Measurements from ENCODE around the gene CRAT. TPM values are rescaled to one million over a fixed set of nuclear protein-coding genes. Genes with fewer than 3 reads are reported as not detected.
A peak's percentile ranks its signal among the peaks of the same experiment; 100 is the strongest.

CRAT gene
- total RNA-seq, 1 donor from 2014 or later = 110 TPM

DNA sequence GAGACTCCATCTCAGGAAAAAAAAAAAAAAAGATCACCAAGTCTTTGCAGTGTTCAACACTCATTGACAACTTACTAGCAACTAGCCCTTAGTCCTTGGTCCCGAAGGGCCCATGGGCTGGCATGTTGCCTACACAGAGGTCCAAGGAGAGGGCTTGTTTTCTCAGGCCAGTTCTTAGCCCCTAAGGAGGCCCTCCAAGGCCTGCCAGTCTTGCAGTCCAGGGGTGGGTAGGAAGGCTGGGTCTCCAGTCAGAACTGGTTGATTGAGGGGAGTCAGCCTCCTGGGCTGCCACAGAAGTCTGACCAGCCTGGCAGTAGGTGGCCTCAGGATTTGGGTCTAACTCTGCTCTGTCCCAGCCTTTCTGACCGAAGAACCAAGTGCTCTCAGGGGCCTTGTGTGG lies 34.7 kb upstream of the CRAT start:
- no peaks in the 10 kb centered on the region for H3K9me3 ChIP-seq
- peak overlapping the region; percentile 98 for H3K27ac ChIP-seq
- no peak overlapping the region for H3K4me3 ChIP-seq
- peaks cover 53 to 69% of the 10 kb centered on the region in 2 donors for H3K4me1 ChIP-seq
- DNase-seq (ENCODE audit: low spot score in 2 of 2) = no peak
- TF ChIP-seq, protein P1, sequence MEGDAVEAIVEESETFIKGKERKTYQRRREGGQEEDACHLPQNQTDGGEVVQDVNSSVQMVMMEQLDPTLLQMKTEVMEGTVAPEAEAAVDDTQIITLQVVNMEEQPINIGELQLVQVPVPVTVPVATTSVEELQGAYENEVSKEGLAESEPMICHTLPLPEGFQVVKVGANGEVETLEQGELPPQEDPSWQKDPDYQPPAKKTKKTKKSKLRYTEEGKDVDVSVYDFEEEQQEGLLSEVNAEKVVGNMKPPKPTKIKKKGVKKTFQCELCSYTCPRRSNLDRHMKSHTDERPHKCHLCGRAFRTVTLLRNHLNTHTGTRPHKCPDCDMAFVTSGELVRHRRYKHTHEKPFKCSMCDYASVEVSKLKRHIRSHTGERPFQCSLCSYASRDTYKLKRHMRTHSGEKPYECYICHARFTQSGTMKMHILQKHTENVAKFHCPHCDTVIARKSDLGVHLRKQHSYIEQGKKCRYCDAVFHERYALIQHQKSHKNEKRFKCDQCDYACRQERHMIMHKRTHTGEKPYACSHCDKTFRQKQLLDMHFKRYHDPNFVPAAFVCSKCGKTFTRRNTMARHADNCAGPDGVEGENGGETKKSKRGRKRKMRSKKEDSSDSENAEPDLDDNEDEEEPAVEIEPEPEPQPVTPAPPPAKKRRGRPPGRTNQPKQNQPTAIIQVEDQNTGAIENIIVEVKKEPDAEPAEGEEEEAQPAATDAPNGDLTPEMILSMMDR (IDR thresholded peaks at IDR 0.05) = no peak
- H3K36me3 ChIP-seq = peaks cover 9 to 16% of the 10 kb centered on the region in 2 donors
- H3K27me3 ChIP-seq = no peaks in the 10 kb centered on the region
- intact Hi-C loops (cut with DNase I) = no loop called here

DNA sequence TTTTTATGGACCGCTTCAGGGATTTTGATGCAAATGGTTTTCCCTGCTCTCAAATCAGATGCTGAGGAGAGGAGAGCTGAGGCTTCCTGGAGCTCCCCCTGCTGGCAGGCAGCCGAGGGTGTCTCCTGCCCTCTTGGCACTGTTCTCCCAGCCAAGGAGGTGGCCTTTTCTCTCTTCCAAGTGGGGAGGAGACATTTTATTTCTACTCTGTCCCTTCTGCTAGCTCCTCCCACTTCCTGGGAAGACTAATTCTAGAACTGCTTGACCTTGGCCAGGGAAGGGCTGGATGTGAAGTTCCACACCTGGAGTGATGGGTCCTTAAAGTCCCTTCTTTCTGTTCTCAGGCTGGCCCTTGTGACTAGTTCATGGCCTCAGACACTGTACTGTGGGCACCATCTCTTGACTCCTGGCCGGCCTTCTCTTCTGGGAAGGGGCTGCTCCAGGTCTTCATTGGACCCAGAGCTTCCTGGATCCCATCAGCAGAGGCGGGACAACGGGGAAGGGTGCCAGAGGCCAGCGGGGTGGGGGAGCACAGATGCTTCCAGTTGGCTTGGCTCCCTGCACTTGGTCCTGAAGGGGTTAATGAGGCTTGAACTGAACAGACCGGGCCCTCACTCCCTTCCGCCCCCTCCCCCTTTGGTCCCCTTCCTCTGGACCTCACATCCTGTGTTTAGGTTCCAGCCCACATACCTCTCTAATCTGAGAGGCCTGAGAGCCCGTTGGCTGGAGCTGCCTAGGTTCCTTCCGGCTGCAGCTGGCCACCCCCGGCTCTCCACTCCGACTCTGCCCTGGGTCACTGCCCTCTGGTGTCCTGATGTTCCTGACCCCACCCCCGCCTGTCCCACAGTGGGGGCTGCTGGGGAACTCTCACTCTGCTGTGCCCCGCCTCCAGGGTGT lies 32.7 kb upstream of the CRAT start:
- peaks cover 6 to 9% of the 10 kb centered on the region in 2 donors for H3K36me3 ChIP-seq
- H3K27me3 ChIP-seq = no peaks in the 10 kb centered on the region
- TF ChIP-seq, protein P1 (IDR thresholded peaks at IDR 0.05) = peak; percentile 70 to 81 (median 73)
- H3K27ac ChIP-seq = peak overlapping the region; percentile 98
- peak; percentile 68 to 96 for DNase-seq (ENCODE audit: low spot score in 2 of 2)
- peak overlapping the region; percentile 7 to 56 for H3K4me3 ChIP-seq
- no peaks in the 10 kb centered on the region for H3K9me3 ChIP-seq
- intact Hi-C loops (cut with DNase I) = loop anchor here (2.0 kb wide), 1 partner anchor 60 kb away; no protein-coding TSS in a partner anchor
- H3K4me1 ChIP-seq = peaks cover 57 to 82% of the 10 kb centered on the region in 2 donors

DNA sequence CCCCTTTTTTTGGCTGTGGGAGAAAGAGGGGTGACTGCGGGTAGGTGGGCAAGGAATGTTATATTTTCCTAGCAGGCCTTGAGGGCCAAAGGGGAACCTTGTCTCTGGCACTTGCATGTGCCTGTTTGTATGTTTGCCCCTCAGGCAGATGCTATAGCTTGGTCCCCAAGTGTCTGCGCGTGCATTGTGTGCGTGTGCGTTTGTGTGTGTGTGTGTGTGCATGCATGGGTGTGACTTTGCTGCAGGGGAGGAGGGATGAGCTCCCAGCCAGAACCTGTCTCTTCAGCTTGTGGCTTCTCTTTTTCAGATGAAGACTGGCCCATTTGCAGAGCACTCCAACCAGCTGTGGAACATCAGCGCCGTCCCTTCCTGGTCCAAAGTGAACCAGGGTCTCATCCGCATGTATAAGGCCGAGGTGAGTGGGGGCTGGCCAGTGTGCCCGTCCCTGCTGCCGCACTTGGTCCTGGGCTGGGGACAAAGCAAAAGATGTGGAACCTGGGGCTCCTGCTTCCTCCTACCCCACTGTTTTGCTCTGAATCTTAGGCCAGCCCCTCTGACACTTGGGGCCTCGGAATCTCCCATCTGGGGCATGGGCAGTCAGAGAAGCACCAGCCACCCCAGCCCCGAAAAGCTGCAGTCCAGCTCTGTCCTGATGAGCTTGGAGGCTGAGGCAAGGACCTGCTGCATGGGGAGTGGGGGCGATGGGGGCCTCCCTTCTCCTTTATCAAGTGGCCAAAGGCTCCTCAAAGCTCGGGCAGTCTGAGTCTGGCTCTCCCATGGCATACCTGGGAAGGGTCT lies 31.7 kb upstream of the CRAT start:
- H3K4me1 ChIP-seq = peaks cover 66 to 89% of the 10 kb centered on the region in 2 donors
- H3K4me3 ChIP-seq = peak overlapping the region in 1 of 2 donors; percentile 56
- H3K27ac ChIP-seq = peak overlapping the region; percentile 98
- no peak for DNase-seq (ENCODE audit: low spot score in 2 of 2)
- no peaks in the 10 kb centered on the region for H3K27me3 ChIP-seq
- no peaks in the 10 kb centered on the region for H3K9me3 ChIP-seq
- H3K36me3 ChIP-seq = no peaks in the 10 kb centered on the region
- TF ChIP-seq, protein P1 (IDR thresholded peaks at IDR 0.05) = no peak
- intact Hi-C loops (cut with DNase I) = loop anchor here (2.0 kb wide), 1 partner anchor 60 kb away; no protein-coding TSS in a partner anchor

DNA sequence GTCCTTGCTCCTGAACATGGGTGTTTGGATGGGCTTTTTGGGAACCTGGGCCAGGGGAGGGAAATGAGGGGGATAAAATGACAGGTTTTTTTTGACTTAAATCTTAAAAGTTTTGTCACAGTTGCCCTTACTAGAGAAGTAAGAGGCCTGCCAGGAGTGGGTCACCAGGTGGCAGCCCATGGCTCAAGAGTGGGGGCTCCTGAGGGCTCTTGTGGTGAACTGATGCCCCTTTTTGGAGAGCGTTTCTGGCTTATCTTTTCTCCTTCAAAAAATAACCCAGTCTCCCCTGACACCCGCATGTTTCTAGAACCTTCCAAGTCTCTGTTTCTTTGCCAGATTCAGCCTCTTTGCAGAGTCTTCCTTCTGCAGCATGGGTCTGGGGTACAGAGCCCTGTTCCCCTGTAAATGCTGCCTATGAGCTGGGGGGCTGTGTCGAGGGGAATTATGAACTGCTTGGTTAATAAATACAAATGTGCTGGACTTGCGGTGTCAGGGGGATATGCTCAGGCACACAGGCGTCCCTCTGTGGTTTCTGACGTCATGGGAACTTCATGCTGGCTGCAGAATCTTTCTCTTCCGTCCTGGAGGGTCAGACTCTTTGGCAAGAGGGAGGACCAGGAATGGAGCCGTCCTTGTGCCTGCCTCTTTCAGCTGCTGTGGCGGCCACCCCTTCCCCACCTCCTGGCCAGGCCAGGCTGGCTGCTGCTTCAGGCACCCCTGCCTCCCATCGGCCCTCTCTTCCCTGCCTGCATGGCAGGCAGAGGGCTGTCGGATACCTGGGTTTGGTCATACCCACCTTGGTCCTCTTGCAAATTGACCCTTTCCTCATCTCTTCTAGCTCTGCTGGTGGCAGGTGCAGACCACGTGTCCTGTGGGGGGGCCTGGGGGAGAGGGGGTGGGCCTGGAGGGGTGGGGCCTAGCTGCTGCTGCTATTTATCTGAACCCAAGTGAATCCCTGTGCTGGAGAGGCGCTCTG lies 30.8 kb upstream of the CRAT start:
- DNase-seq (ENCODE audit: low spot score in 2 of 2) = peak in 1 of 2 donors; percentile 93
- TF ChIP-seq, protein P1 (IDR thresholded peaks at IDR 0.05) = peak in 1 of 3 experiments; percentile 3
- H3K4me3 ChIP-seq = peak overlapping the region; percentile 41 to 56

More for the DNA sequence above, 30.8 kb upstream of the CRAT start:
- peaks cover 61 to 84% of the 10 kb centered on the region in 2 donors for H3K4me1 ChIP-seq
- intact Hi-C loops (cut with DNase I) = loop anchor here (2.0 kb wide), 2 partner anchors 61 to 179 kb away; no protein-coding TSS in a partner anchor
- H3K27me3 ChIP-seq = no peaks in the 10 kb centered on the region
- peaks cover 4 to 5% of the 10 kb centered on the region in 2 donors for H3K36me3 ChIP-seq
- H3K9me3 ChIP-seq = no peaks in the 10 kb centered on the region
- peak overlapping the region; percentile 98 for H3K27ac ChIP-seq

Data from ascending aorta (tissue), 2 donors.